C4-2B (cell line): ENCODE measurements around the gene PLCG1.

Experiments
- CTCF ChIP-seq: fragments of 450-650 bp; conservative IDR thresholded peaks from 2 replicates; pipeline ENCODE4 v1.5.1; 2017; ENCODE audit warnings: mild to moderate bottlenecking
- ZFX ChIP-seq: fragments of 450-650 bp; IDR thresholded peaks from 2 replicates; pipeline ENCODE4 v1.6.1; 2017

GRCh38 chr20:41178495-41178894 is 41.2 kb downstream of the PLCG1 start:
- no peak for TF ChIP-seq CTCF
- TF ChIP-seq ZFX = no peak
